Effector memory CD8-positive, alpha-beta T cell (primary cell): ENCODE results near the gene CD79B.
A peak's percentile ranks its signal among the peaks of the same experiment; 100 is the strongest.
"Not testable (repeated sequence)": the region's sequence is repeated elsewhere in the genome, so short reads cannot be mapped to it uniquely, and the experiment has no call there.

Experiments
- ATAC-seq: fragments of 150-1000 bp; cut with Tn5 transposase; replicated peaks from 2 replicates; pipeline ENCODE4 v1.10.0; 2021; ENCODE audit warnings: mild to moderate bottlenecking, moderate library complexity
- DNase-seq, 3 experiments: peaks; one replicate each; pipeline ENCODE4 v3.0.0; 2021
- H3K27ac Mint-ChIP-seq, 2 donors: one replicate each; pipeline ENCODE4 v1.8.0; 2022; ENCODE audit warnings: mild to moderate bottlenecking in 2 of 2, mixed read lengths in 2 of 2, moderate library complexity in 2 of 2
- H3K27me3 Mint-ChIP-seq, 2 donors: one replicate each; pipeline ENCODE4 v1.8.0; 2022; ENCODE audit warnings: mixed read lengths in 2 of 2
- H3K36me3 Mint-ChIP-seq: one replicate; pipeline ENCODE4 v1.8.0; 2022; ENCODE audit warnings: mild to moderate bottlenecking, moderate library complexity, mixed read lengths; ENCODE audit not compliant: insufficient read depth
- H3K4me1 Mint-ChIP-seq, 2 donors: one replicate each; pipeline ENCODE4 v1.8.0; 2022; ENCODE audit warnings: low read depth in 2 of 2, mixed read lengths in 2 of 2
- H3K4me3 Mint-ChIP-seq, 2 donors: one replicate each; pipeline ENCODE4 v1.8.0; 2022; ENCODE audit warnings: mild to moderate bottlenecking in 2 of 2, mixed read lengths in 2 of 2, moderate library complexity in 2 of 2
- H3K9me3 Mint-ChIP-seq, 2 donors: one replicate each; pipeline ENCODE4 v1.8.0; 2022; ENCODE audit warnings: mixed read lengths in 2 of 2

The CD79B gene

GRCh38 chr17:63920050-63920449 lies 12.1 kb downstream of the CD79B start:
- ATAC-seq, H3K36me3 Mint-ChIP-seq, H3K9me3 Mint-ChIP-seq, H3K27me3 Mint-ChIP-seq, DNase-seq, H3K27ac Mint-ChIP-seq, H3K4me3 Mint-ChIP-seq: not testable (repeated sequence)
- H3K4me1 Mint-ChIP-seq = peaks cover 6 to 12% of the 10 kb centered on the region in 2 donors

GRCh38 chr17:63919311-63919723 lies 12.8 kb downstream of the CD79B start:
- no peaks in the 10 kb centered on the region for H3K36me3 Mint-ChIP-seq
- peak; percentile 71 to 81 (median 77) for DNase-seq
- H3K27me3 Mint-ChIP-seq = peaks cover 5 to 9% of the 10 kb centered on the region in 2 donors
- H3K4me1 Mint-ChIP-seq = peaks cover 6 to 12% of the 10 kb centered on the region in 2 donors
- H3K4me3 Mint-ChIP-seq = peak overlapping the region in 1 of 2 donors; percentile 2
- H3K9me3 Mint-ChIP-seq = no peaks in the 10 kb centered on the region
- ATAC-seq = peak; percentile 97
- H3K27ac Mint-ChIP-seq = peak overlapping the region; percentile 23 to 63

DNA sequence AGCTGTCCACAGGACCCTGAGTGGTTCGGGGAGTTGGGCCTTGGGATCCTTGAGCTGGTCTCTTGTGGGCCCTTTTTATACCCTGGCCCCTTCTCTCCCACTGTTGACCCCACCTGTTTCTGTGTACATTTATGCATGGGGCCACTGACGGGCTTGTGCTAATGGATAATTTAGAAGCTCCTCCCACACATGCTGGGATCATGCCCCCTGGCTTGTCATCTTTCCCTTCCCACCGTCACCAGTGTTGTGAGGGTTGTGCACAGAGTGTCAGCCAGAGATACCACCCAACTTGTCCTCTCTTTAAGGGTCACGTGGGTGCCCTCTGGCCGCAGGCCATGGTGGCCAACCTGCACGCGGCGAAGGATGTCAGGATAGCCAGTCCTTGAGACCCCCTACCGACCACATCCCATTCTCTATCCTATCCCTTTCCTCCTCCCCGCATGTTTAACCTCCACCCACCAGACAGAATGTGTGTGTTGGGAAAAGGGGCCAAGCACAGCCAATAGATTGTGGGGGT lies 13.3 kb downstream of the CD79B start, which contains the start of gene GH1:
TSS of gene GH1 (minus strand) at position 51 of the 517 bp plus-strand sequence. CDS start 63 bp downstream, outside the sequence.
- Mint-ChIP-seq H3K27ac (peak within 1 kb of the TSS; percentile 23 to 63), H3K4me1 (peaks cover 6 to 12% of the 10 kb centered on the region in 2 donors), H3K4me3 (peak within 1 kb of the TSS in 1 of 2 donors; percentile 2)
- not testable (repeated sequence) for H3K36me3 Mint-ChIP-seq, ATAC-seq, H3K9me3 Mint-ChIP-seq, DNase-seq, H3K27me3 Mint-ChIP-seq

DNA sequence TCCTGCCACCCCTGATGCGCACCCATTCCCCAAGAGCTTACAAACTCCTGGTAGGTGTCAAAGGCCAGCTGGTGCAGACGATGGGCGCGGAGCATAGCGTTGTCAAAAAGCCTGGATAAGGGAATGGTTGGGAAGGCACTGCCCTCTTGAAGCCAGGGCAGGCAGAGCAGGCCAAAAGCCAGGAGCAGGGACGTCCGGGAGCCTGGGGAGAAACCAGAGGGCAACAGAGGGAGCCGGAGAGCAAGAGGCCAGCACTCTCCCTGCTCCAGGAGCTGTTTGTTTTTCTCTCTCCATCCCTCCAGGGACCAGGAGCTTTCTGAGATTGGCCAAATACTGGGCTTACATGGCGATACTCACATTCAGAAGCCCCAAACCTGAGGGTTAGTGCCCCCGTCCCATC lies 13.8 kb downstream of the CD79B start:
- no peak for ATAC-seq
- Mint-ChIP-seq H3K9me3 (no peaks in the 10 kb centered on the region), H3K36me3 (no peaks in the 10 kb centered on the region), H3K27me3 (peaks cover 5 to 9% of the 10 kb centered on the region in 2 donors), H3K4me3 (no peak overlapping the region), H3K4me1 (peaks cover 6 to 12% of the 10 kb centered on the region in 2 donors), H3K27ac (no peak overlapping the region)
- no peak for DNase-seq

DNA sequence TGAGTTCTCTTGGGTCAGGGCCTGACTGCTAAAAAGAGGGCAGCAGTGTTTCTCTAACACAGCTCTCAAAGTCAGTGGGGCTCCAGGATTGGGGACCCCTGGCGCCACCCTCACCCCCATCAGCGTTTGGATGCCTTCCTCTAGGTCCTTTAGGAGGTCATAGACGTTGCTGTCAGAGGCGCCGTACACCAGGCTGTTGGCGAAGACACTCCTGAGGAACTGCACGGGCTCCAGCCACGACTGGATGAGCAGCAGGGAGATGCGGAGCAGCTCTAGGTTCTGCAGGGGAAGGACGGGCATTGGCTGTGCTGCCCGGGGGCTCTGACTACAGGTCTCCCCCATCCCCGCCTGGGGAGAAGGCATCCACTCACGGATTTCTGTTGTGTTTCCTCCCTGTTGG lies 14.5 kb downstream of the CD79B start:
- no peaks in the 10 kb centered on the region for H3K36me3 Mint-ChIP-seq
- H3K27ac Mint-ChIP-seq = no peak overlapping the region

DNA sequence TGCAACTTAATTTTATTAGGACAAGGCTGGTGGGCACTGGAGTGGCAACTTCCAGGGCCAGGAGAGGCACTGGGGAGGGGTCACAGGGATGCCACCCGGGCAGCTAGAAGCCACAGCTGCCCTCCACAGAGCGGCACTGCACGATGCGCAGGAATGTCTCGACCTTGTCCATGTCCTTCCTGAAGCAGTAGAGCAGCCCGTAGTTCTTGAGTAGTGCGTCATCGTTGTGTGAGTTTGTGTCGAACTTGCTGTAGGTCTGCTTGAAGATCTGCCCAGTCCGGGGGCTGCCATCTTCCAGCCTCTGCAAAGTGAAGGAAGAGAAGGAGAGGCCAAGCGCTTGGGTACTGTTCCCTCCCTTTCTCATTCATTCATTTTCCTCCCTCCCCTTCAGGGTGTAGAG lies 14.9 kb downstream of the CD79B start:
- H3K9me3 Mint-ChIP-seq, H3K4me3 Mint-ChIP-seq, H3K36me3 Mint-ChIP-seq, ATAC-seq, H3K27ac Mint-ChIP-seq, H3K27me3 Mint-ChIP-seq, H3K4me1 Mint-ChIP-seq, DNase-seq: not testable (repeated sequence)

More for the DNA sequence above, 14.5 kb downstream of the CD79B start:
- Mint-ChIP-seq H3K4me1 (peaks cover 6 to 12% of the 10 kb centered on the region in 2 donors), H3K9me3 (no peaks in the 10 kb centered on the region), H3K27me3 (peaks cover 5 to 9% of the 10 kb centered on the region in 2 donors), H3K4me3 (no peak overlapping the region)
- DNase-seq (no peak), ATAC-seq (no peak)

DNA sequence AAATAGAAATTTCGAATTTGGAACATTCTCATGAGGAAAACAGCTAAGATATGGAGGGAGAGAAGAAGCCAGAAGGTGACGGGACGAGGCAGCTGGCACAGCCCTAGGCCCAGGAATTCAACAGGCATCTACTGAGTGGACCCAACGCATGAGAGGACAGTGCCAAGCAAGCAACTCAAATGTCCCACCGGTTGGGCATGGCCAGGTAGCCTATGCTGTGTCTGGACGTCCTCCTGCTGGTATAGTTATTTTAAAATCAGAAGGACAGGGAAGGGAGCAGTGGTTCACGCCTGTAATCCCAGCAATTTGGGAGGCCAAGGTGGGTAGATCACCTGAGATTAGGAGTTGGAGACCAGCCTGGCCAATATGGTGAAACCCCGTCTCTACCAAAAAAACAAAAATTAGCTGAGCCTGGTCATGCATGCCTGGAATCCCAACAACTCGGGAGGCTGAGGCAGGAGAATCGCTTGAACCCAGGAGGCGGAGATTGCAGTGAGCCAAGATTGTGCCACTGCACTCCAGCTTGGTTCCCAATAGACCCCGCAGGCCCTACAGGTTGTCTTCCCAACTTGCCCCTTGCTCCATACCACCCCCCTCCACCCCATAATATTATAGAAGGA lies 15.5 kb downstream of the CD79B start:
- peaks cover 6 to 12% of the 10 kb centered on the region in 2 donors for H3K4me1 Mint-ChIP-seq
- H3K9me3 Mint-ChIP-seq = no peaks in the 10 kb centered on the region
- ATAC-seq (no peak), DNase-seq (no peak)
- peaks cover 5 to 10% of the 10 kb centered on the region in 2 donors for H3K27me3 Mint-ChIP-seq
- no peak overlapping the region for H3K27ac Mint-ChIP-seq
- H3K4me3 Mint-ChIP-seq = no peak overlapping the region
- no peaks in the 10 kb centered on the region for H3K36me3 Mint-ChIP-seq

- Mint-ChIP-seq H3K27me3 (peaks cover 10 to 18% of the 10 kb centered on the region in 2 donors), H3K4me1 (peaks cover 9 to 16% of the 10 kb centered on the region in 2 donors)
- not testable (repeated sequence) for ATAC-seq, DNase-seq, H3K4me3 Mint-ChIP-seq, H3K9me3 Mint-ChIP-seq, H3K27ac Mint-ChIP-seq, H3K36me3 Mint-ChIP-seq
Measured at GRCh38 chr17:63915753-63916152, 16.4 kb downstream of the CD79B start.

- Mint-ChIP-seq H3K4me3 (no peak overlapping the region), H3K9me3 (no peaks in the 10 kb centered on the region), H3K36me3 (peaks cover 4% of the 10 kb centered on the region), H3K27ac (no peak overlapping the region), H3K27me3 (peaks cover 10 to 17% of the 10 kb centered on the region in 2 donors), H3K4me1 (peaks cover 9 to 13% of the 10 kb centered on the region in 2 donors)
- no peak for DNase-seq
- no peak for ATAC-seq
Measured at GRCh38 chr17:63914471-63914870, 17.7 kb downstream of the CD79B start.

- peaks cover 4% of the 10 kb centered on the region for H3K36me3 Mint-ChIP-seq
- peak; percentile 60 to 71 (median 64) for DNase-seq
Measured at GRCh38 chr17:63911657-63912100, 20.5 kb downstream of the CD79B start.

DNA sequence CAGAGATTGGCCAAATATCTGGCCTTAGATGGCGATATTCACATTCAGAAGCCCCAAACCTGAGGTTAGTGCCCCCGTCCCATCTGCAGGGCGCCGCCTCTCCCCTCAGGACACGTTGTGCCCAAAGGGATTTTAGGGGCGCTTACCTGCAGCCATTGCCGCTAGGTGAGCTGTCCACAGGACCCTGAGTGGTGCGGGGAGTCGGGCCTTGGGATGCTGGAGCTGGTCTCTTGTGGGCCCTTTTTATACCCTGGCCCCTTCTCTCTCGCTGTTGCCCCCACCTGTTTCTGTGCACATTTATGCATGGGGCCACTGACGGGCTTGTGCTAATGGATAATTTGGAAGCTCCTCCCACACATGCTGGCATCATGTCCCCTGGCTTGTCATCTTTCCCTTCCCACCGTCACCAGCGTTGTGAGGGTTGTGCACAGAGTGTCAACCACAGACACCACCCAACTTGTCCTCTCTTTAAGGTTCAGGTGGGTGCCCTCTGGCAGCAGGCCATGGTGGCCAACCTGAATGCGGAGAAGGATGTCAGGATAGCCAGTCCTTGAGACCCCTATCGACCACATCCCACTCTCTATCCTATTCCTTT lies 21.0 kb downstream of the CD79B start, which contains the start of gene CSHL1:
TSS of gene CSHL1 (minus strand) at position 218 of the 595 bp plus-strand sequence. CDS start at position 156, 62 bp downstream.
- DNase-seq = no peak
- H3K27me3 Mint-ChIP-seq = peaks cover 5 to 9% of the 10 kb centered on the region in 2 donors
- peaks cover 7% of the 10 kb centered on the region for H3K36me3 Mint-ChIP-seq
- peaks cover 3 to 8% of the 10 kb centered on the region in 2 donors for H3K4me1 Mint-ChIP-seq
- H3K27ac Mint-ChIP-seq = no peak within 1 kb of the TSS
- H3K9me3 Mint-ChIP-seq = no peaks in the 10 kb centered on the region
- no peak for ATAC-seq
- no peak within 1 kb of the TSS for H3K4me3 Mint-ChIP-seq

More at GRCh38 chr17:63911657-63912100, 20.5 kb downstream of the CD79B start:
- peak; percentile 81 for ATAC-seq
- Mint-ChIP-seq H3K27ac (no peak overlapping the region), H3K4me3 (no peak overlapping the region), H3K9me3 (no peaks in the 10 kb centered on the region), H3K4me1 (peaks cover 3 to 8% of the 10 kb centered on the region in 2 donors), H3K27me3 (peaks cover 5 to 9% of the 10 kb centered on the region in 2 donors)

DNA sequence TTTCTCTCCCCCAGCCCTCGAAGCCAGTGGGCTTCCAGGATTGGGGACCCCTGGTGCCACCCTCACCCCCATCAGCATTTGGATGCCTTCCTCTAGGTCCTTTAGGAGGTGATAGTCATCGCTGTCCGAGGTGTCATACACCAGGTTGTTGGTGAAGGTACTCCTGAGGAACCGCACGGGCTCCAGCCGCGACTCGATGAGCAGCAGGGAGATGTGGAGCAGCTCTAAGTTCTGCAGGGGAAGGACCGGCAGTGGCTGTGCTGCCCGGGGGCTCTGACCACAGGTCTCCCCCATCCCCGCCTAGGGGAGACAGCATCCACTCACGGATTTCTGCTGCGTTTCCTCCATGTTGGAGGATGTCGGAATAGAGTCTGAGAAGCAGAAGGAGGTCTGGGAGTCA lies 22.0 kb downstream of the CD79B start:
- Mint-ChIP-seq H3K36me3 (peaks cover 7% of the 10 kb centered on the region), H3K27me3 (peaks cover 5 to 9% of the 10 kb centered on the region in 2 donors), H3K9me3 (no peaks in the 10 kb centered on the region), H3K4me3 (no peak overlapping the region), H3K27ac (no peak overlapping the region), H3K4me1 (peaks cover 3 to 8% of the 10 kb centered on the region in 2 donors)
- ATAC-seq = no peak
- no peak for DNase-seq

GRCh38 chr17:63909586-63909985 lies 22.5 kb downstream of the CD79B start:
- DNase-seq, H3K36me3 Mint-ChIP-seq, ATAC-seq, H3K27me3 Mint-ChIP-seq, H3K4me3 Mint-ChIP-seq, H3K9me3 Mint-ChIP-seq, H3K4me1 Mint-ChIP-seq, H3K27ac Mint-ChIP-seq: not testable (repeated sequence)
